ENCODE results near the gene TDRD12.
"Not testable (repeated sequence)": the region's sequence is repeated elsewhere in the genome, so short reads cannot be mapped to it uniquely, and the experiment has no call there.

The TDRD12 gene

DNA sequence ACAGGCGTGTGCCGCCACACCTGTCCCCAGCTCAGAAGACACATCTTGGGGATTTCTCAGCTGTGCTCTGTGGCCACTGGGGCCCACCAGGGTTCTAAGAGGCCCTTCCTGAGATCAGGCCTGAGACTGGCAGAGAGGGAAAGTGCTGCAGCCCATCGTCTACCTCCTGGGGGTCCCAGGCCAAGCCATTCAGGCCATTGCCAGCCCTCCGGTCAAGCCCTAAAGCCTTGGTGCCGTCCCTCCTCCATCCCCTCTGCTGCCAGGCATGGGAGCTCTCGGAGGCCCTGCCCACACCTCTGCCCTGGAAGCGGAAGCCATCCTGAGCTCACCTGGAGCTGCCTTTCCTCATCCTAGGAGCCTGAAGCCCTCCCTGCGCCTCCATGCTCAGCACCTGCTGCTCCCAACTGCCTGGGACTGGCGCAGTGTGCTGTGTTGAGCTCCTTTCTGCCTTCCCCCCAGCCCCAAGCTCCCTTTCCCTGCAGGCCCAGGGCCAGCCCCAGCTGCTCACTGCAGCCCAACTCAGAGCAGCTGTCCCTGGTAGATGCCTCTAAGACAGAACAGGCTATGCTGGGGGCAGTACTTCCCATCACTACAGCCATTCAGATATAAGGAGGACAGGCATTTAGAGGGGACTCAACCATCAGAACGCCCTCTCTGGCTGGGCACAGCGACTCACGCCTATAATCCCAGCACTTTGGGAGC, 147.1 kb downstream of the TDRD12 start:
- DNase-seq, result no peak

DNA sequence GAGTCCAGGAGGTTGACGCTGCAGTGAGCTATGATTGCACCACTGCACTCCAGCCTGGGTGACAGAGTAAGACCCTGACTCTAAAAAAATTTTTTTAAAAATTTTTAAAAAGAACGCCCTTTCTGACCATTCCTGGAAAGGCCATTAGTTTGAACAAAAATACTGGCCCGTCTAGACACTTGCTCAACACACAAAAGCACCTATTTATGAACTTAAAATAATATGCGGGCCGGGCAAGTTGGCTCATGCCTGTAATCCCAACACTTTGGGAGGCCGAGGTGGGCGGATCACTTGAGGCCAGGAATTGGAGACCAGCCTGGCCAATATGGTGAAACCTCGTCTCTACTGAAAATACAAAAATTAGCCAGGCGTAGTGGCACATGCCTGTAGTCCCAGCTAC, 147.9 kb downstream of the TDRD12 start:
- not testable (repeated sequence) for DNase-seq

DNA sequence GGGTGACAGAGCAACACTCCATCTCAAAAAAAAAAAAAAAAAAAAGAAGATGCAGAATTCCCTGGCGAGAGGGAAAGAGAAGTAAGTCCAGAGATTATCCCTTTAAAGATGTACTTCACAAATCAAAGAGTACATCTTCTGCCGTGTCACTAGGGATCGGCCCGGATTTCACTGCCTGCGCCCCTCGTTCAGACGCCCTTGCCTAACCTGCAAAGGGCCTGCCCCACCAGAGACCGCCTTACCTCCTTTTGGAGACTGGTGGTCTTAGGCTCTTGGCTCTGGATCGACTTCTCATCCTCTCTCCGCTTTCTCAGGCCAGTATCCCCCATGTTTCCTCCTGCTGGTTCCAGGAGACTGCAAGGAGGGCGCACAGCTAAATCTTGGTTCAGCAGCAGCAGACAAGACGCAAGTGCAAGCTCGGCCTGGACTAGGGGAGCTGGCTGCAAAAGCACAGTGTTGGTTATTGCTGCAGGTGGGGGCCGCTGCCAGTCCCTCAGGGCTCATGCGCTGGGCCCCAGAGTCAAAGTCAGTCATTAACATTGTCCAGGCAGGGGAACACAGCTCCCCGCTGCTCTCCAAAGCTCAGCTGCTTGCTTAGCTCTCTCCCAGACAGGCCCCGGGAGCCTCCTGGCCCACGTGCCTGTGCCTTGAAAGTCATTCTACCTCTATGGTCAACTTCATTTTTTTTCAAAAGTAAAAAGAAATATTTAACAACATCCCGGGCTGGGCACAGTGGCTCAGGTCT, 148.8 kb downstream of the TDRD12 start:
- DNase-seq, result no peak

DNA sequence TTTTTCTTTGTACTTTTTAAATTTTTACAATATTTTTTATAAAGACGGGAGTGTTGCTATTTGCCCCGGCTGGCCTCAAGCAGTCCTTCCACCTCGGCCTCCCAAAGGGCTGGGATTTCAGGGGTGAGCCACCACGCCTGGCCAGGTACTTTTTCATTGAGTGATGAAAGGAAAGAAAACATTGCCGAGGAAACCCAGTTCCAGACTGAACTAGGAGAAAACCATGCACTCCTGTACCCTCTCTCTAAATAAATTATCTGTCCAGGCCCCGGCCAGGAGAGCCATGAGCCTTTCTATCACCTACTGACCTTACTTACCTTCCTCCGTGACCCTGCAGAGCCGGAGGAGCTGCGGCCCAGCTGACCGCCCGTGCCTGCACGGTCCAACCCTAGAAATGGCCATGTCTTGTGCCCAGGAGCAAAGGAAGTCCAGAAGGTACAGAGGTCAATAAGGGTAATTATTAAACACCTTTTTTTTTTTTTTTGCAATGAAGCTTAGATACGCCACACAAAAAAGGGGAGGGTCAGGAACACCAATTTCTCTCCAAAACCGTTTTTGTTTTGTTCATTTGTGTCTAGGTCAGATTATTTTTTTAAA, 149.9 kb downstream of the TDRD12 start, which contains the start of gene SLC7A9:
Gene SLC7A9 (minus strand): TSS at position 399 of the 597 bp plus-strand sequence. CDS start 1,233 bp downstream, outside the sequence.
- DNase-seq, result no peak

DNA sequence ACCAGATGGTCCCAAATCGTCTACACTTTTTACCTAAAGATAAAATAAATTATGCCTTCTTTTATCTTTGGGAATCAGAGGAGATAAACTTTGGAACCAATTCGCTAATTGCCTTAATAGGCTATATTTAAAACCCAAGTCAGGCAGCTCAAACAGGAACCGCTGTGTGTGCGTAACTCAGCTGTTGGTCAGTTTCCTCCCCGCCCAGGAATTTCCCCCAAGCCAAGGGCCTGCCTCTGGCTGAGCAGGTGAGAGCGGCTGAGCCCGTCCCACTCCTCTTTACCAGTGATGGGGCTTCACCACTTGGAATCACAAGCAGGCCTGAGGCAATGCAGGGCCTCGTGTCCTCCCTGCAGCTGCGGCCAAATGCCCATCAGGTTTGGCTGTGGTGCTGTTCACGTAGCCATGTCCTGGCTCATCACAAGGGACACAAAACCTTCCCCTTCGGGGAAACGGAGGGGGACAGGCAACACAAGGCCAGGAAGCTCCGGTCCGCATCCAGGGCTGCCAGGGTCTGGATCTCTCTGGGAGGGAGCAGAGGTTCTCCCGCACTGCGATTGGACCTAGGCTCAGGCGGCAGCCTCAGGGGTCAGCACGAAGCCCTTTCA, 150.5 kb downstream of the TDRD12 start:
- DNase-seq, result no peak

DNA sequence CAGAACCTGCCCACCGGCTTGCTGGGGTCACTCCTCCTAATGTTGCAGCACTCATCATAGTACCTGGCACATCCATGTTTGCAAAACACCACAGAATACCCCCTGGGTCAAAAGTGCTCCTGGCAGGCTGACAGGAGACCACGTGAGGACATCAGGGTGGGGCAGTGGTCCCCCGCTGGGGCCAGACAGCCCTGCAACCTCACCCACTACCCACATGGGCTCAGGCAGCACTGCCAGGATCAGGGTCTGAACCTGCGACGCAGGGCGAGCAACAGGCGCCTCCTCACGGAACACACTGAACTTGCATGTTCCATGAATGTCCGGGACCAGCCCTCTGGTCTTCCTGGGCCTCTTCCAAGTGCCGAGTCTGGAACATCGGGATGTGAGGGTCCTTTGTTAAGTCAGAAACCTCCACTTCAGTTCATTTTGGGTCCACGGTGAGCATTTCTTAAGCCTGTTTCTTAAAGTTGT, 151.4 kb downstream of the TDRD12 start:
- no peak for DNase-seq

DNA sequence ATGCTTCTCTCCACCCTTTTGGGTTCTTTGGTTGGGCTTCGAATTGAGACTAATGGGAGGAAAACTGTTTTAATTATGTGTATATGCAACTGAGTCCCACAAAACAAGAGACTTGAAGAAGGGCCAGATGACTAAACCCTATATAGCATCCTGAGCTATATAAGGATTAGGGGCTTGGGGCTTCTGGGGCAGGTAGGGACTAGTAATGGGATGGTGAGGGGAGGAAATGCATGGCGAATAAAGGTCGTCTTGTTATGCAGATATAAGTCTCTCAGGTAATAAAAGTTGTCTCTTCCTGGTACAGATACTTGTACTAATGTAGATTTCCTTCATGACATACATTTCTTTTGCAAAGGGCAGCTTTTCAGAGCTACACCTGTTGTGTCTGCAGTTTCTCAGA, 152.8 kb downstream of the TDRD12 start:
- DNase-seq, result no peak

DNA sequence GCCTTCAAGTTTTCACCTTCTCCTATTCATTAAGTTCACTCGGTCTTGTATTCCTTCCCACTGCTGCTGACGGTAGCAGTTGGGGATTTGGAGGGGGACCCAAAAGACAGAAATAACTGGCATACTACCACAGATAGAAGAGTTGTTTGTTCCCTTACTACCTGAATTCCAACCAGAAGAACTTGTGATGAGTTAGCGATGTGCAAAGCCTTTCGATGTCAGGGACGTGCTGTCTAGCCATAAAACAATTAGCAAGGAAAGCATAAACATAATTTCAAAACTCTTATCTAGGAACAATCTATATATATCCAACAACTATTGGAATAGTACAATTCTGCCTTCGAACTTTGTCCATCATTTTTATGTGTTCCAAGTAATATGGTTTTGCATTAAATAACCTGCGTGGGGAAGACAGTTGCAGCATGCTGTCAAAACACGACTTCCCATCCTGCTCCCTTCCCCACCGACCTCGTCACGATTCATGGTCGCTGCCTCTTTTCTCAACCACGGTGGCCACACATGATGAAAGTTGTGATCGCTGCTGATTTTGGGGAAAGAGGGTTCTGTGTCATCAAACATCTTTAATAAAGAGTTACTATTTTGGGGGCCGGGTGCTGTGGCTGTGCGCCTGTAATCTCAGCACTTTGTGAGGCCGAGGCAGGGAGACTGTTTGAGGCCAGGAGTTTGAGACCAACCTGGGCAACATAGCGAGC, 153.8 kb downstream of the TDRD12 start:
- DNase-seq, result no peak

DNA sequence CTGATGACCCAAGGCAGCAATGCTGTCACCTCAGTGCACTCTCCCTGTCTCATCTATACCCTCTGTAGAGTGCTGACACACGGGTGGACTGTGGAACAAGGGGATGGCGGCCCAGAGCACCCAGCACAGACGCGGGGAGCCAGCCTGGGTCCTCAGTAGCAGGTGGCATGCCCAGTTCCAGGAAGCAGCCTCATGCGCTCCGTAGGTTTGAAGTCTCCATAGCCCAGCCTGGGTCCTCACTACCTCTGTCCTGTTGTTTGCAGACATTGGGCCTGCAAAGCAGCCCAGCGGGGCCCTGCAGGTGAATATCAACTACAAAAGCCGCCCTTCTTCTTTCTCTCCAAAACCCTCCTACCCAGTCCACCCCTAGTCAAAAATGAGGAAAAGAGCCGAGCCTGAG, 155.0 kb downstream of the TDRD12 start:
- no peak for DNase-seq

DNA sequence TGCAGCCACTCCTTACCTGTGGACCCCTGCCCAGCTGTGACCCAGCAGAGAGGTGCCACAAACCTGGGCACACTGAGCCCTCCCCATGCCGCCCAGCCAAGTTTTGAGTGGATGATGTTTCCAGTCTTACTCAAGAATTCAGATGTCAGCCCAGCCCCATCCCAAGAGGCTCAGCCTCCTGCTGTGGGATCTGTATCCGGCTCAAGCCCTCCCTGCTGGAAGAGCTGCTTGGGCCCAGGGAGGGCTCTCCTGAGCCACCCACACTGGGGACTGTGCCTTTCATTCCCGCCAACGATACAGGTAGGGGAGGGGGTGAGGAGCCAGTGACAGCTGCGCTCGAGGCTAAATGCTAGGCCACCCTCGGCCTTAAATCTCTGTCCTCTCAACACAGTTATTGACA, 155.9 kb downstream of the TDRD12 start:
- DNase-seq, result no peak

DNA sequence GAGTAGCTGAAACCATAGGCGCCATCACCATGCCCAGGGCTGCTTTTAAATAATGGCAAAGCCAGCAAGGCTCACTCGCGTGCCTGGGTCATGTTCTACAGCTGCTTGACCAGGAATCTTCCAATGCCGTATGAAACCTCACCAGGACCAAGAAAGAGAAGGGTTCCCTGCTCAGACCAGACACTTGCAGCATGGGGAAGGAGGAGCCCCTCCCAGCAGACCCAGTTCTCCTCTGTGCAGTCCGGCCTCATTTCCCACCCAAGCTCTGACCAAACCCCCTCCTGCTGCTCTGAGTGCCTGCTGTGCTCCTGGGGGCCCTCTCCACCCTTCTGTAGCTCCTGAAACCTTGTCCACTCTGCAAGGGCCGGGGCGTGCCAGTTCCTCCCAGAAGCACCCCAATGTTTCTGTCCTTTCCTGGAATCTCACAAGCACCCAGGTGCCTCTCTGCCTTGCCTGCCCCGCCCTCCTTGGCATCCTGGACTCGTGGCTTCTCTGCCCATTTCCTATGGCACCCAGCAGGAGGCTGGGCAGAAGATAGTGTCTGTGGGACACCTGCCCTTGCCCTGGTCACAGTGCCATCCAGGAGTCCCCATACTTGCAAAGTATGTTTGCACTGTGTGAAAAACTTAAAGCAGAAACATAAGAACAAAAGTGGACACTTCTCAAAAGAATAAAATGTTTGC, 156.8 kb downstream of the TDRD12 start:
- no peak for DNase-seq

DNA sequence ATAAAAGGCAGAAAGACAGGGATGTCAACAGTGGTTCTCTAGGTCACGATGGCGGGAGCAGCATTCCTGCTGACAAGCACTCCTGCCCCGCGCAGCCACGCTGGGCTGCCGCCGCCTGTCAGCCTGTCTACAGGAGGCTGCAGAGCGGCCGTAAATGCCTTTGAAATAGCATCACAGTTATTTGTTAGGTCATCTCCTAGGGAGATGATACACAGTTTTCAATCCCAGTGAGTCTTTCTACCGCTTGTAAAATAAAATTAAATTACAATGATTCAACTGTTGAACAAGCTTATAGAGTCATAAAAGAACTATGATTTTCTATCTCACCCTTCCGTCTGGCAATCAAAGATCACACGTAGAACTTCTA, 157.3 kb downstream of the TDRD12 start:
- no peak for DNase-seq

All from hypothalamus (tissue), 51 donors.